Hepatocyte (in vitro differentiated cells): Measurements from ENCODE around the gene DIABLO.

Experiments
- EZH2 ChIP-seq: fragments of 200-600 bp; sonication (generic); IDR thresholded peaks from 2 replicates; pipeline ENCODE4 v1.6.1; 2016; ENCODE audit warnings: antibody characterized with exemption, mild to moderate bottlenecking, borderline replicate concordance
- EZH2phosphoT487 ChIP-seq: fragments of 200-600 bp; sonication (generic); IDR thresholded peaks from one replicate; pipeline ENCODE4 v1.6.1; 2018; ENCODE audit warnings: antibody characterized with exemption, mild to moderate bottlenecking, low read depth, moderate library complexity; ENCODE audit not compliant: unreplicated experiment, severe bottlenecking
- TF ChIP-seq, protein P1 (sequence below): fragments of 200-600 bp; sonication (generic); IDR thresholded peaks from 2 replicates; pipeline ENCODE4 v1.5.1; 2016; ENCODE audit warnings: antibody characterized with exemption, mild to moderate bottlenecking; ENCODE audit not compliant: poor library complexity

- no peak for TF ChIP-seq EZH2
- TF ChIP-seq, protein P1, sequence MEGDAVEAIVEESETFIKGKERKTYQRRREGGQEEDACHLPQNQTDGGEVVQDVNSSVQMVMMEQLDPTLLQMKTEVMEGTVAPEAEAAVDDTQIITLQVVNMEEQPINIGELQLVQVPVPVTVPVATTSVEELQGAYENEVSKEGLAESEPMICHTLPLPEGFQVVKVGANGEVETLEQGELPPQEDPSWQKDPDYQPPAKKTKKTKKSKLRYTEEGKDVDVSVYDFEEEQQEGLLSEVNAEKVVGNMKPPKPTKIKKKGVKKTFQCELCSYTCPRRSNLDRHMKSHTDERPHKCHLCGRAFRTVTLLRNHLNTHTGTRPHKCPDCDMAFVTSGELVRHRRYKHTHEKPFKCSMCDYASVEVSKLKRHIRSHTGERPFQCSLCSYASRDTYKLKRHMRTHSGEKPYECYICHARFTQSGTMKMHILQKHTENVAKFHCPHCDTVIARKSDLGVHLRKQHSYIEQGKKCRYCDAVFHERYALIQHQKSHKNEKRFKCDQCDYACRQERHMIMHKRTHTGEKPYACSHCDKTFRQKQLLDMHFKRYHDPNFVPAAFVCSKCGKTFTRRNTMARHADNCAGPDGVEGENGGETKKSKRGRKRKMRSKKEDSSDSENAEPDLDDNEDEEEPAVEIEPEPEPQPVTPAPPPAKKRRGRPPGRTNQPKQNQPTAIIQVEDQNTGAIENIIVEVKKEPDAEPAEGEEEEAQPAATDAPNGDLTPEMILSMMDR, result no peak
- no peak for TF ChIP-seq EZH2phosphoT487
Measured at GRCh38 chr12:122174155-122174845, 51.6 kb downstream of the DIABLO start, which contains the start of gene IL31.
